Neural cell (in vitro differentiated cells): ENCODE data around the gene ADISSP. TPM values are rescaled to one million over a fixed set of nuclear protein-coding genes. Genes with fewer than 3 reads are reported as not detected.

ENCODE experiments used
- H2AFZ ChIP-seq: fragments of 200-600, 300-800 bp; sonication (generic), shearing (Covaris generic); 2 replicates; pipeline ENCODE4 v1.6.0; 2014; ENCODE audit warnings: low read depth, mild to moderate bottlenecking, antibody characterized with exemption, low read length, moderate library complexity
- H3F3A ChIP-seq: fragments of 200-600 bp; shearing (Covaris generic); 2 replicates; pipeline ENCODE4 v1.6.1; 2016; ENCODE audit warnings: mild to moderate bottlenecking, moderate library complexity, mixed read lengths, antibody characterized with exemption, low read length; ENCODE audit not compliant: insufficient read depth, poor library complexity, severe bottlenecking
- H3K27ac ChIP-seq: fragments of 200-600, 300-800 bp; sonication (generic), shearing (Covaris generic); 2 replicates; pipeline ENCODE4 v1.5.1; 2014; ENCODE audit warnings: mild to moderate bottlenecking, low read length, moderate library complexity
- H3K27me3 ChIP-seq: fragments of 300-800, 200-600 bp; sonication (generic), shearing (Covaris generic); 2 replicates; pipeline ENCODE4 v1.6.0; 2014; ENCODE audit warnings: mild to moderate bottlenecking, low read depth, low read length, moderate library complexity; ENCODE audit not compliant: insufficient read depth
- H3K36me3 ChIP-seq: fragments of 300-800, 200-600 bp; sonication (generic), shearing (Covaris generic); 2 replicates; pipeline ENCODE4 v1.5.1; 2014; ENCODE audit warnings: mild to moderate bottlenecking, antibody characterized with exemption, low read length, moderate library complexity; ENCODE audit not compliant: insufficient read depth
- H3K4me2 ChIP-seq: fragments of 300-800, 200-600 bp; sonication (generic), shearing (Covaris generic); 2 replicates; pipeline ENCODE4 v1.6.0; 2014; ENCODE audit warnings: mild to moderate bottlenecking, low read length
- H3K4me3 ChIP-seq: fragments of 300-800, 200-600 bp; sonication (generic), shearing (Covaris generic); 2 replicates; pipeline ENCODE4 v1.5.1; 2014; ENCODE audit warnings: mild to moderate bottlenecking, low read length, moderate library complexity
- H3K79me2 ChIP-seq: fragments of 200-600 bp; shearing (Covaris generic); replicated peaks from 2 replicates; pipeline ENCODE4 v1.6.0; 2014; ENCODE audit warnings: mild to moderate bottlenecking, low read length, moderate library complexity; ENCODE audit not compliant: insufficient read depth
- H3K9ac ChIP-seq: fragments of 300-800, 200-600 bp; sonication (generic), shearing (Covaris generic); 2 replicates; pipeline ENCODE4 v1.6.1; 2016; ENCODE audit warnings: mild to moderate bottlenecking, low read length, mixed read lengths
- H3K9me2 ChIP-seq: fragments of 200-600 bp; shearing (Covaris generic); 2 replicates; pipeline ENCODE4 v1.6.1; 2016; ENCODE audit warnings: mild to moderate bottlenecking, low read length, mixed read lengths; ENCODE audit not compliant: insufficient read depth
- H3K9me3 ChIP-seq: fragments of 200-600, 300-800 bp; sonication (generic), shearing (Covaris generic); 2 replicates; pipeline ENCODE4 v1.6.1; 2016; ENCODE audit warnings: mild to moderate bottlenecking, mixed run types, low read length, moderate library complexity, mixed read lengths
- H4K20me1 ChIP-seq: fragments of 200-600 bp; shearing (Covaris generic); 2 replicates; pipeline ENCODE4 v1.6.1; 2016; ENCODE audit warnings: mild to moderate bottlenecking, mixed run types; ENCODE audit not compliant: insufficient read depth
- CTCF ChIP-seq: fragments of 450-650 bp; IDR thresholded peaks from 2 replicates; pipeline ENCODE4 v1.5.1; 2014; ENCODE audit warnings: antibody characterized with exemption, mild to moderate bottlenecking, moderate library complexity; ENCODE audit not compliant: poor library complexity, severe bottlenecking
- EP300 ChIP-seq: fragments of 450-650 bp; conservative IDR thresholded peaks from 2 replicates; pipeline ENCODE4 v1.6.1; 2014; ENCODE audit warnings: antibody characterized with exemption, mild to moderate bottlenecking, moderate library complexity; ENCODE audit not compliant: poor library complexity, severe bottlenecking
- EZH2 ChIP-seq: fragments of 200-600, 300-800 bp; shearing (Covaris generic), sonication (generic); IDR thresholded peaks from 2 replicates; pipeline ENCODE4 v1.6.1; 2014; ENCODE audit warnings: antibody characterized with exemption, low read length, borderline replicate concordance, mild to moderate bottlenecking; ENCODE audit not compliant: insufficient read depth, poor library complexity, severe bottlenecking
- MXI1 ChIP-seq: fragments of 450-650 bp; conservative IDR thresholded peaks from 2 replicates; pipeline ENCODE4 v1.6.1; 2014; ENCODE audit warnings: antibody characterized with exemption, mild to moderate bottlenecking; ENCODE audit not compliant: poor library complexity, severe bottlenecking
- POLR2AphosphoS5 ChIP-seq: IDR thresholded peaks from 2 replicates; pipeline ENCODE4 v1.6.1; 2012
- RAD21 ChIP-seq: fragments of 450-650 bp; conservative IDR thresholded peaks from 2 replicates; pipeline ENCODE4 v1.6.1; 2014; ENCODE audit warnings: antibody characterized with exemption, mild to moderate bottlenecking, moderate library complexity
- SMC3 ChIP-seq: fragments of 450-650 bp; conservative IDR thresholded peaks from 2 replicates; pipeline ENCODE4 v1.6.1; 2014; ENCODE audit warnings: antibody characterized with exemption, mild to moderate bottlenecking, moderate library complexity; ENCODE audit not compliant: poor library complexity
- TAF1 ChIP-seq: IDR thresholded peaks from 2 replicates; pipeline ENCODE4 v1.6.1; 2012; ENCODE audit warnings: low read depth
- polyA plus RNA-seq: library from polyadenylated mRNA; depleted of rRNA; stranded (reverse); fragments of >200 nt; gene quantifications from 2 replicates; pipeline ENCODE4 v1.2.3, GENCODE V29; 2014
- TF ChIP-seq, protein P1 (sequence below): IDR thresholded peaks from 2 replicates; pipeline ENCODE4 v1.6.1; 2012; ENCODE audit warnings: borderline replicate concordance

The ADISSP gene
- polyA plus RNA-seq, 1 donor from 2014 or later, result 39.8 TPM

DNA sequence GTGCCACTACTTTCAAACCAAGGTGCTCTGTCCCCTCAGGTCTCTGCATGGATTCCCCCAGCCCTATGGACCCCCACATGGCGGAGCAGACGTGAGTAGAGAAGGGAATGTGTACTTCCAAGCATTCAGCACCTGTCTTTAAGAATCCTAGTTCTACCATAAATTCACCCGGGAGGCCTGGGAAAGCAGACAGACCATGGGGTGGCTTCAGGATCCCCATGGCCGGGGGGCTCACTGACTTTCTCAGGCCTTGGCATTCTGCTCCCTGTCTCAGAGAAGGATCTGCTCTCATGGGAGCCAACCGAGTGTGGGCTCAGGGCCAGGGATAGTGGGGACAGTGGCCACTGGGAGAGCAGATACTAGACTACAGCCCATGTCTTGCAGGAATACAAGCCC, 30.8 kb upstream of the ADISSP start:
- Histone ChIP-seq H3K9ac (no peak overlapping the region), H3K4me2 (no peak overlapping the region), H3K27me3 (no peaks in the 10 kb centered on the region), H2AFZ (no peak overlapping the region), H3K4me3 (no peak overlapping the region), H3K9me2 (no peaks in the 10 kb centered on the region), H3F3A (no peaks in the 10 kb centered on the region), H3K9me3 (no peaks in the 10 kb centered on the region), H4K20me1 (no peaks in the 10 kb centered on the region), H3K27ac (no peak overlapping the region), H3K36me3 (no peaks in the 10 kb centered on the region), H3K79me2 (no peaks in the 10 kb centered on the region)
- no peak for TF ChIP-seq EP300
- no peak for TF ChIP-seq SMC3
- no peak for TF ChIP-seq CTCF
- TF ChIP-seq TAF1, result no peak
- TF ChIP-seq, protein P1, sequence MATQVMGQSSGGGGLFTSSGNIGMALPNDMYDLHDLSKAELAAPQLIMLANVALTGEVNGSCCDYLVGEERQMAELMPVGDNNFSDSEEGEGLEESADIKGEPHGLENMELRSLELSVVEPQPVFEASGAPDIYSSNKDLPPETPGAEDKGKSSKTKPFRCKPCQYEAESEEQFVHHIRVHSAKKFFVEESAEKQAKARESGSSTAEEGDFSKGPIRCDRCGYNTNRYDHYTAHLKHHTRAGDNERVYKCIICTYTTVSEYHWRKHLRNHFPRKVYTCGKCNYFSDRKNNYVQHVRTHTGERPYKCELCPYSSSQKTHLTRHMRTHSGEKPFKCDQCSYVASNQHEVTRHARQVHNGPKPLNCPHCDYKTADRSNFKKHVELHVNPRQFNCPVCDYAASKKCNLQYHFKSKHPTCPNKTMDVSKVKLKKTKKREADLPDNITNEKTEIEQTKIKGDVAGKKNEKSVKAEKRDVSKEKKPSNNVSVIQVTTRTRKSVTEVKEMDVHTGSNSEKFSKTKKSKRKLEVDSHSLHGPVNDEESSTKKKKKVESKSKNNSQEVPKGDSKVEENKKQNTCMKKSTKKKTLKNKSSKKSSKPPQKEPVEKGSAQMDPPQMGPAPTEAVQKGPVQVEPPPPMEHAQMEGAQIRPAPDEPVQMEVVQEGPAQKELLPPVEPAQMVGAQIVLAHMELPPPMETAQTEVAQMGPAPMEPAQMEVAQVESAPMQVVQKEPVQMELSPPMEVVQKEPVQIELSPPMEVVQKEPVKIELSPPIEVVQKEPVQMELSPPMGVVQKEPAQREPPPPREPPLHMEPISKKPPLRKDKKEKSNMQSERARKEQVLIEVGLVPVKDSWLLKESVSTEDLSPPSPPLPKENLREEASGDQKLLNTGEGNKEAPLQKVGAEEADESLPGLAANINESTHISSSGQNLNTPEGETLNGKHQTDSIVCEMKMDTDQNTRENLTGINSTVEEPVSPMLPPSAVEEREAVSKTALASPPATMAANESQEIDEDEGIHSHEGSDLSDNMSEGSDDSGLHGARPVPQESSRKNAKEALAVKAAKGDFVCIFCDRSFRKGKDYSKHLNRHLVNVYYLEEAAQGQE, result no peak
- TF ChIP-seq EZH2, result no peak
- no peak for TF ChIP-seq MXI1
- no peak for TF ChIP-seq POLR2AphosphoS5
- TF ChIP-seq RAD21, result no peak

DNA sequence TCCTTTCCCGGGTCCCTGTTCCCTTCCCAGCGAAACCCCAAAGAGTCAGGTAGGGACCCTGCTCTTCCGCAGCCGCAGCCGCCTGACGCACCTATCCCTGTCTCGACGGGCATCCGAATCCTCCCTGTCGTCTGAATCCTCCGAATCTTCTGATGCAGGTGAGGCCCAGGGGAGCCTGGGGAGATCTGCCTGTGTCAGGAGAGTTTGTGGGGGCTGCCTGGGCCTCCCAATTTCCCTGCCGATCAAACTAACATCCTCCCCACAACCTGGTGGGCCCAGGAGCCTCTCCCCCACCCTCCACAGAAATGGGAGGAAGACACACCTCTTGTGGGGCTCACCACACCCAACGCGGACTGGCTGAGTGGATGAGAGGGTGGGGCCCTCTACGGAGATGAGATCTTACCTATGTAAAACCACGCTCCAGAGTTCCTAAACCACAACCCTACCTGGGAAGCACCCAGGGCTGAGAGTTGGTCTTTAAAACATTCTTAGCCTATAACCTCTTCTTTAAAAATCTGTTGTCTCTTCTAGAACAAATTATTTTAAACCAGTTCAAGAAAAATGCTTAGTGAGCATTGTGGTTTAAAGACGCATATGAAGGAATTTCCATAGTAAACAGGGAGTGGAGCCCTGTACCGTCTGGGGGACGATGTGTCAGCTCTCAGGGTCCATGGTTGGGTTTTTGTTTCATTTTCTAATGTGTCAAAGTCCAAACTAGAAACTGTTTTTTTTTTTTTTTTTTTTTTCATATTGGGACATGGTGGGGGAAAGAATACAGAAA, 30.2 kb upstream of the ADISSP start:
- H3F3A ChIP-seq, result no peaks in the 10 kb centered on the region
- no peak overlapping the region for H2AFZ ChIP-seq
- no peaks in the 10 kb centered on the region for H3K36me3 ChIP-seq
- no peak overlapping the region for H3K9ac ChIP-seq
- no peaks in the 10 kb centered on the region for H3K27me3 ChIP-seq
- H3K9me3 ChIP-seq, result no peaks in the 10 kb centered on the region
- no peaks in the 10 kb centered on the region for H3K9me2 ChIP-seq
- H3K27ac ChIP-seq, result no peak overlapping the region
- TF ChIP-seq MXI1 (no peak), RAD21 (no peak), POLR2AphosphoS5 (no peak), EZH2 (no peak), CTCF (no peak), TAF1 (no peak), EP300 (no peak), SMC3 (no peak)
- TF ChIP-seq, protein P1, result no peak
- H3K79me2 ChIP-seq, result no peaks in the 10 kb centered on the region
- H4K20me1 ChIP-seq, result no peaks in the 10 kb centered on the region
- no peak overlapping the region for H3K4me3 ChIP-seq
- H3K4me2 ChIP-seq, result no peak overlapping the region
